Astrocyte (in vitro differentiated cells and primary cell): Measurements from ENCODE around the gene RWDD3. TPM values are rescaled to one million over a fixed set of nuclear protein-coding genes. Genes with fewer than 3 reads are reported as not detected.
A peak's percentile ranks its signal among the peaks of the same experiment; 100 is the strongest.

Experiments used
- DNase-seq: peaks from one replicate; pipeline ENCODE4 v3.0.0-alpha.2; 2010; ENCODE audit warnings: low read depth
- FAIRE-seq: peaks from 2 replicates; lab custom pipeline; 2011; peaks lifted over from hg19 to GRCh38; lab: Jason Lieb, UNC
- H2AFZ ChIP-seq: 2 replicates; pipeline ENCODE4 v1.6.0; 2012; ENCODE audit warnings: low read depth, low read length, inconsistent platforms
- H3K27ac ChIP-seq: 2 replicates; pipeline ENCODE4 v1.5.1; 2011; ENCODE audit warnings: low read depth, low read length, inconsistent platforms
- H3K27me3 ChIP-seq: 2 replicates; pipeline ENCODE4 v1.6.0; 2011; ENCODE audit warnings: low read length, inconsistent platforms; ENCODE audit not compliant: insufficient read depth
- H3K36me3 ChIP-seq: 2 replicates; pipeline ENCODE4 v1.5.1; 2011; ENCODE audit warnings: low read length, inconsistent platforms; ENCODE audit not compliant: insufficient read depth
- H3K4me1 ChIP-seq: 2 replicates; pipeline ENCODE4 v1.5.1; 2011; ENCODE audit warnings: low read length, inconsistent platforms; ENCODE audit not compliant: insufficient read depth
- H3K4me2 ChIP-seq: 2 replicates; pipeline ENCODE4 v1.6.0; 2012; ENCODE audit warnings: low read length, inconsistent platforms
- H3K4me3 ChIP-seq: 2 replicates; pipeline ENCODE4 v1.5.1; 2011; ENCODE audit warnings: low read depth, mild to moderate bottlenecking, low read length, inconsistent platforms; ENCODE audit not compliant: insufficient read depth
- H3K79me2 ChIP-seq: 2 replicates; pipeline ENCODE4 v1.6.0; 2012; ENCODE audit warnings: mild to moderate bottlenecking, low read length, inconsistent platforms; ENCODE audit not compliant: insufficient read depth
- H3K9ac ChIP-seq: 2 replicates; pipeline ENCODE4 v1.6.0; 2012; ENCODE audit warnings: mild to moderate bottlenecking, low read length, inconsistent platforms
- H3K9me3 ChIP-seq: 2 replicates; pipeline ENCODE4 v1.5.1; 2012; ENCODE audit warnings: low read depth, mild to moderate bottlenecking, low read length, inconsistent platforms; ENCODE audit not compliant: insufficient read depth
- H4K20me1 ChIP-seq: 2 replicates; pipeline ENCODE4 v1.6.0; 2012; ENCODE audit warnings: low read length, inconsistent platforms; ENCODE audit not compliant: insufficient read depth
- H3K27ac Mint-ChIP-seq: one replicate; pipeline ENCODE4 v1.8.0; 2021; ENCODE audit warnings: mild to moderate bottlenecking, mixed read lengths; ENCODE audit not compliant: unreplicated experiment
- H3K27me3 Mint-ChIP-seq: one replicate; pipeline ENCODE4 v1.8.0; 2021; ENCODE audit warnings: low read depth, mixed read lengths; ENCODE audit not compliant: unreplicated experiment
- H3K36me3 Mint-ChIP-seq: one replicate; pipeline ENCODE4 v1.8.0; 2021; ENCODE audit warnings: low read depth, mixed read lengths; ENCODE audit not compliant: unreplicated experiment
- H3K4me1 Mint-ChIP-seq: one replicate; pipeline ENCODE4 v1.8.0; 2021; ENCODE audit warnings: low read depth, mixed read lengths; ENCODE audit not compliant: unreplicated experiment
- H3K4me3 Mint-ChIP-seq: one replicate; pipeline ENCODE4 v1.8.0; 2021; ENCODE audit warnings: mild to moderate bottlenecking, moderate library complexity, mixed read lengths; ENCODE audit not compliant: unreplicated experiment
- H3K9me3 Mint-ChIP-seq: one replicate; pipeline ENCODE4 v1.8.0; 2021; ENCODE audit warnings: mild to moderate bottlenecking, mixed read lengths; ENCODE audit not compliant: unreplicated experiment
- CTCF ChIP-seq: IDR thresholded peaks from 2 replicates; pipeline ENCODE4 v1.5.1; 2011; ENCODE audit warnings: low read depth, mild to moderate bottlenecking, inconsistent platforms, low read length, moderate library complexity; ENCODE audit not compliant: insufficient read depth
- EZH2 ChIP-seq: IDR thresholded peaks from 2 replicates; pipeline ENCODE4 v1.6.1; 2012; ENCODE audit warnings: mild to moderate bottlenecking, low read length, inconsistent platforms; ENCODE audit not compliant: insufficient read depth
- total RNA-seq: library from RNA; stranded (reverse); gene quantifications from 2 replicates; pipeline ENCODE4 v1.2.1, GENCODE V29; 2021

Gene RWDD3
- total RNA-seq, 1 donor from 2014 or later: 20.0 TPM

GRCh38 chr1:95226781-95227660 lies 7.0 kb upstream of the RWDD3 start:
- no peak overlapping the region for H3K4me3 Mint-ChIP-seq
- H3K4me3 ChIP-seq: no peak overlapping the region
- no peak for FAIRE-seq
- H3K27ac Mint-ChIP-seq: no peak overlapping the region
- H3K4me1 Mint-ChIP-seq: peaks cover 5% of the 10 kb centered on the region
- H3K79me2 ChIP-seq: no peaks in the 10 kb centered on the region
- H2AFZ ChIP-seq: no peak overlapping the region
- no peaks in the 10 kb centered on the region for H4K20me1 ChIP-seq
- H3K27ac ChIP-seq: no peak overlapping the region
- no peaks in the 10 kb centered on the region for H3K9me3 Mint-ChIP-seq
- no peak overlapping the region for H3K9ac ChIP-seq
- no peaks in the 10 kb centered on the region for H3K9me3 ChIP-seq
- no peaks in the 10 kb centered on the region for H3K27me3 ChIP-seq
- no peaks in the 10 kb centered on the region for H3K27me3 Mint-ChIP-seq
- H3K4me2 ChIP-seq: no peak overlapping the region
- no peaks in the 10 kb centered on the region for H3K36me3 Mint-ChIP-seq
- H3K4me1 ChIP-seq: no peaks in the 10 kb centered on the region
- no peak for DNase-seq
- H3K36me3 ChIP-seq: no peaks in the 10 kb centered on the region
- TF ChIP-seq CTCF: no peak
- TF ChIP-seq EZH2: no peak

GRCh38 chr1:95229037-95229436 lies 5.0 kb upstream of the RWDD3 start:
- Histone ChIP-seq H2AFZ (no peak overlapping the region), H3K4me1 (peaks cover 8% of the 10 kb centered on the region), H3K9me3 (no peaks in the 10 kb centered on the region), H3K4me2 (no peak overlapping the region), H3K4me3 (no peak overlapping the region), H4K20me1 (no peaks in the 10 kb centered on the region), H3K9ac (no peak overlapping the region), H3K27me3 (no peaks in the 10 kb centered on the region), H3K79me2 (peaks cover 4% of the 10 kb centered on the region), H3K36me3 (no peaks in the 10 kb centered on the region), H3K27ac (no peak overlapping the region)
- no peaks in the 10 kb centered on the region for H3K36me3 Mint-ChIP-seq
- H3K9me3 Mint-ChIP-seq: no peaks in the 10 kb centered on the region
- H3K4me1 Mint-ChIP-seq: peaks cover 2% of the 10 kb centered on the region
- no peak for FAIRE-seq
- no peaks in the 10 kb centered on the region for H3K27me3 Mint-ChIP-seq
- H3K4me3 Mint-ChIP-seq: no peak overlapping the region
- no peak overlapping the region for H3K27ac Mint-ChIP-seq
- DNase-seq: peak; percentile 34
- TF ChIP-seq CTCF (no peak), EZH2 (no peak)

GRCh38 chr1:95229706-95230105 lies 4.3 kb upstream of the RWDD3 start:
- Histone ChIP-seq H3K9ac (no peak overlapping the region), H3K9me3 (no peaks in the 10 kb centered on the region), H3K4me1 (peaks cover 8% of the 10 kb centered on the region), H3K36me3 (no peaks in the 10 kb centered on the region), H3K4me3 (no peak overlapping the region), H4K20me1 (no peaks in the 10 kb centered on the region), H3K27ac (no peak overlapping the region), H2AFZ (no peak overlapping the region), H3K27me3 (no peaks in the 10 kb centered on the region), H3K4me2 (no peak overlapping the region), H3K79me2 (peaks cover 11% of the 10 kb centered on the region)
- no peak for FAIRE-seq
- peaks cover 2% of the 10 kb centered on the region for H3K4me1 Mint-ChIP-seq
- no peak for TF ChIP-seq EZH2
- TF ChIP-seq CTCF: no peak
- H3K9me3 Mint-ChIP-seq: no peaks in the 10 kb centered on the region
- no peak for DNase-seq
- no peak overlapping the region for H3K4me3 Mint-ChIP-seq
- H3K27me3 Mint-ChIP-seq: no peaks in the 10 kb centered on the region
- no peak overlapping the region for H3K27ac Mint-ChIP-seq
- no peaks in the 10 kb centered on the region for H3K36me3 Mint-ChIP-seq
